Activated T-helper 9 cell treated with anti-CD3 and anti-CD28 coated beads, Interleukin-2, amount 50 U/mL, for 16 hours (primary cell): ENCODE measurements around the gene AGFG2.
"Not testable (repeated sequence)": the region's sequence is repeated elsewhere in the genome, so short reads cannot be mapped to it uniquely, and the experiment has no call there.

ENCODE experiments used
- DNase-seq: peaks from one replicate; pipeline ENCODE4 v3.0.0-alpha.2; 2020; ENCODE audit warnings: low read depth

Gene AGFG2, protein sequence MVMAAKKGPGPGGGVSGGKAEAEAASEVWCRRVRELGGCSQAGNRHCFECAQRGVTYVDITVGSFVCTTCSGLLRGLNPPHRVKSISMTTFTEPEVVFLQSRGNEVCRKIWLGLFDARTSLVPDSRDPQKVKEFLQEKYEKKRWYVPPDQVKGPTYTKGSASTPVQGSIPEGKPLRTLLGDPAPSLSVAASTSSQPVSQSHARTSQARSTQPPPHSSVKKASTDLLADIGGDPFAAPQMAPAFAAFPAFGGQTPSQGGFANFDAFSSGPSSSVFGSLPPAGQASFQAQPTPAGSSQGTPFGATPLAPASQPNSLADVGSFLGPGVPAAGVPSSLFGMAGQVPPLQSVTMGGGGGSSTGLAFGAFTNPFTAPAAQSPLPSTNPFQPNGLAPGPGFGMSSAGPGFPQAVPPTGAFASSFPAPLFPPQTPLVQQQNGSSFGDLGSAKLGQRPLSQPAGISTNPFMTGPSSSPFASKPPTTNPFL

DNA sequence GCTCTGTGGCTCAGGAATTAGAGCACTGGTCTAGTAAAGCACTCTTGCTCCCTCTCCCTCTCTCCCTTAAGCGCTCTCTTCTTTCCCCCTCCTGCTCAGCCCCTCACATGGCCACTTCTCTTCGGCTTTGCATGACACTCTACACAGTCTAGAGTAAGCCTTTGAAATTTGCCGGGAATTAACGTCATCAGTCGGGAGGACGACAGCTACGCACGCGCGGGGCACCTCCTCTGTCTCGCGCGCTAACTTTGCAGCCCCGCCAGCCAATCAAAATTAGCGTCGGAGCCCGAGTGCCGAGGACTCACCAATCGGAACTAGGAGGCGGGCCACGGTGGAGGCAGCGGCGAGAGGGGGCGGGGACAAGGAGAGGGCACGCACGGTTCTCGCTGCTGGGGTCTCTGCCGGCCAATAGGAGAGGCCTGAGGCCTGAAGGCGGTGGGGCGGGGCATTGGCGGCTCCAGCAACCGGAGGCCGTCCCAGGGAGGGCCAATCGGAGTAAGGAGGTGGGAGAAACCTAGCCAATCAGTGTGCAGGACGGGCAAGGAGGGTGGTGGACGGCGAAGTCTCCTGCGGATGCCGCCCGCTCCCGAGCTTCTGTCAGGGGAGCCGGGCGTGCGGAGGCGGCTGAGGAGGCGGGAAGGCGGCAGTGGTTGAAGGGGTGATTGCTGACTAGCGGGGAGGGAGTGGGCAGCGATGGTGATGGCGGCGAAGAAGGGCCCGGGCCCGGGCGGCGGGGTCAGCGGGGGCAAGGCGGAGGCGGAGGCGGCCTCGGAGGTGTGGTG, at the start of gene AGFG2:
Gene AGFG2 (plus strand): TSS at position 550 of the 782 bp plus-strand sequence. CDS start 144 bp downstream, at position 694.
- peak; percentile 100 for DNase-seq

DNA sequence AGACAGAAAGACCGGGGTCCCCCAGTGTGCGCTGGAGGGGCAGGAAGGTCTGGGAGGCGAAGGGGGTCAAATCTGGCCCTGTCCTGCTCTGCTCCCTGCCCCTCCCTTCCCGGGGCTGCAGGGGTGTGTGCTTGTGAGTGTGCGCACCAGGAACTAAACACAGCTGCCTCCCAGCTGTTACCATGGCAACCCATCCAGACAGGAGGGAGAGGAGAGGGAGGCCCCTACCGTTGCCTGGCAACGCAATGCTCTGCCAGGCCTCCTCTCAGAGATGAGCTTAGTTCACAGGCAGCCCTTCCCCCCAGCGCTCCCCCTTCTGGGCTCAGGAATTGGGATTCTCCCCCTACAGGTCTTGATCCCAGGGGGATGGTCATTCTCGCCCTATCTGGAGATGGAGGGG, 49.2 kb upstream of the AGFG2 start:
- no peak for DNase-seq

DNA sequence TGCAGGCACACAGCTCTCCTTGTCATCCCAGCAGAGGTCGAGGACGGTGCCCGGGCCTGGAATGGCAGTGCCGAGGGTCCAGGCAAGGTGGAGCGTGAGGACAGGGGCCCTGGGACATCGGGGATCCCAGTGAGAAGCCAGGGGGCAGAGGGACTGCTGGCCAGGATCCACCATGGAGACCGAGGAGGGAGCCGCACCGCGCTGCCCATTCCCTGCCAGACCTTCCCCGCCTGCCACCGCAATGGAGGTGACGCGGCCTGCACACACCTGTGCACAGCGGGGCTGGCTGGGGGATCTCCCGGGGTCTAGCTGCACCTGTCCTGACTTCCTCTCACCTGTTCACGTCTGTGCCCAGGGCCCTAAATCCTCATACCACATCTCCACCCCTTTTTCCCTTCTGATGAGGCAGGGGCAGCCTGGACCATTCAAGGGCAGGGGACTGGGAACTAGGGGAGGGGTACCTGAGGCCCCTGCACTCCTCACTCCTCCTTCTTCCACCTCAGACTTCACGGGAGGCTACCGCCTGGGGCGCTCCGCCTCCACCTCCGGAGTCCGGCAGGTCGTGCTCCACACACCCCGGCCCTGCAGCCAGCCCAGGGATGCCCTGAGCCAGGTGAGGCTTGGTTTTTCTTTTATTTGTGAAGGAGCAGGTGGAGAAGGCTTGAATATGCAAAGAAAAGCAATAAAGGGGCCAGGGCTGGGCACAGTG, 48.4 kb upstream of the AGFG2 start:
- no peak for DNase-seq

DNA sequence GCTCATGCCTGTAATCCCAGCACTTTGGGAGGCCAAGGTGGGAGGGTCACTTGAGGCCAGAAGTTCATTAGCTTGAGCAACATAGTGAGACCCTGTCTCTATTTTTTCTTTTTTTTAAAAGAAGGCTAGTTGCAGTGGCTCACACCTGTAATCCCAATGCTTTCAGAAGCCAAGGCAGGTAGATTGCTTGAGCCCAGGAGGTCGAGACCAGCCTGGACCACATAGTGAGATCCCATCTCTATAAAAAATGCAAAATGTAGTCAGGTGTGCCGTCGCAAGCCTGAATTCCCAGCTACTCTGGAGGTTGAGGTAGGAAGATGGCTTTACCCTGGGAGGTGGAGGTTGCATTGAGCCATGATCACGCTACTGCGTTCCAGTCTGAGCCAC, 47.8 kb upstream of the AGFG2 start:
- DNase-seq: no peak

- DNase-seq: no peak
Observed at GRCh38 chr7:100492738-100493475, 46.1 kb upstream of the AGFG2 start.

DNA sequence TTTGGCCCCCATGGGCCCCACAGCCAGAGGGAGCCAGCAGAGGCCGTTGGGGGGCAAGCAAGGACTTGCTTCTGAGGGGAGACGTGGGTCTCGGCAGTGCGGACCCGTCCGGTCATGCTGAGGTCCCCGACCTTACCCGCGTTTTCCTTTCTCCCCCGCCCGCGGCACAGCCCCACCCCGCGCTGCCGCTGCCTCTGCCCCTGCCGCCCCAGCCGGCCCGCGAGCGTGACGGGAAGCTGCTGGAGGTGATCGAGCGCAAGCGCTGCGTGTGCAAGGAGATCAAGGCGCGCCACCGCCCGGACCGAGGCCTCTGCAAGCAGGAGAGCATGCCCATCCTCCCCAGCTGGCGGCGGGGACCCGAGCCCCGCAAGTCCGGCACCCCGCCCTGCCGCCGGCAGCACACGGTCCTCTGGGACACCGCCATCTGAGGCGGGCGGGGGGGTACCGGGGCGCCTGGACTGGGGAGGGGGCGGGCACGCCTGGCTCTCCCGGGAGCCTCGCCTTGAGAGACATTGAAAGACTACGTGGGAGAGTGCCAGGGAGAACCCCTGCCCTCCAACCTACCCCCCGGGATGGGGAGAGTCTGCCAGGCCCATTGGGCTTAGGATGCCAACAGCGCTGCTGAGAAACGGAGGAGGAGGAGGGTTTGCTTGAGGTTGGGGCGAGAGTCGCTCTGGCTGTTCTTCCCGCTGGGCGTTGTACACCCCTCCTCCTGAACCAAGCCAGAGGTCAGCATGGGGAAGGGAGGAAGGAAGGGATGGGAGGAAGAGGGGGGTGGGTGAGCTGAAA, 45.3 kb upstream of the AGFG2 start:
- DNase-seq: peak; percentile 38

- no peak for DNase-seq
Observed at GRCh38 chr7:100496509-100496908, 42.5 kb upstream of the AGFG2 start.

- DNase-seq: not testable (repeated sequence)
Observed at GRCh38 chr7:100500743-100501142, 38.3 kb upstream of the AGFG2 start.

- not testable (repeated sequence) for DNase-seq
Observed at GRCh38 chr7:100504031-100504430, 35.0 kb upstream of the AGFG2 start.

DNA sequence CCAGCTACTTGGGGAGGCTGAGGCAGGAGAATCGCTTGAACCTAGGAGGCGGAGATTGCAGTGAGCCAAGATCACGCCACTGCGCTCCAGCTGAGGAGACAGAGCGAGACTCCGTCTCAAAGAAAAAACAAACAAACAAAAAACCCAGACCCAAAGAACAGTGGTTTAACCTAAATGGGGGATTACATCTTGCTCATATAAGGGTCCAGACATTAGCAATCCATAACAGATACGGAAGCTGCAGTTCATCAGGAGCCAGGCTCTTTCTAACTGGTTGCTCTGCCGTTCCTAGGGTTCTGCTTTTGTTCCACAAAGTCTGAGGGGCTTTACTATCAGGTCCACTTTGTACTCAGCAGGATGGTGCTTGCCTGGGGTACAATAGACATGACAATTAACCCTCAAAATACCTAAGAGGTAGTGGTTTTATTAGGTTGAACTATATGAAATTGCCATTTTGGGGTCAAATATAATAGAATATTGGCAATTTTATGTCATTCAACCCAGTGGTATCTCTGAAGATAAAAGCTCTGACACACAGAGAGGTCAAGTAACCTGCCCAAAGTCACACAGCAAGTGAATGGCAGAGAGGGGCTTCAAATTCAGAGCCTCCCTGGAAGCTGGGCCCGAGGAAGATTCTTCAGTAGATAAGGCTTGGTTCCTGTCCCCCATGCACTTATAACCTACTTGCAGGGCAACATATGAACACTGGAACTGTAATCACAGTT, 34.0 kb upstream of the AGFG2 start:
- no peak for DNase-seq

DNA sequence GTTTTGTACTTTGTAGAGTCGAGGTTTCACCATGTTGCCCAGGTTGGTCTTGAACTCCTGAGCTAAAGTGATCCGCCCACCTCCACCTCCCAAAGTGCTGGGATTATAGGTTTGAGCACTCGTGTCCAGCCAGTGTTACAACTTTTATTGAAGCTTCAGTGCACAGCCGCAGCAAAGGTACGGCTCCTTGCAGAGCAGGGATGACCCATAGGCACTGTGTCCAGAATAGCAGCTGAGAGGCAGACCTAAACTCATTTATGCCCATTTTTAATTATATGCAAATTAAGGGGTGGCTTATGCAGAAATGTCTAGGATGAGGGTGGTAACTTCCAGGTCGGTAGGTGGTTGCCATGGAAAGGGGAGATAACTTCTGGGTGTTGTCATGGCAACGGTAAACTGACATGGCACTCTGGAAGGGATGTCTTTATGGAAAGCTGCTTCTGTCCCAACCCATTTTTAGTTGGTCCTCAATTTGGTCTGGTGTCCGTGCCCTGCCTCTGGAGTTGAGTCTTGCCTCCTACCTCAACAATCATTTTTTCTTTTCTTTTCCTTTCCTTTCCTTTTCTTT, 32.6 kb upstream of the AGFG2 start:
- DNase-seq: no peak

DNA sequence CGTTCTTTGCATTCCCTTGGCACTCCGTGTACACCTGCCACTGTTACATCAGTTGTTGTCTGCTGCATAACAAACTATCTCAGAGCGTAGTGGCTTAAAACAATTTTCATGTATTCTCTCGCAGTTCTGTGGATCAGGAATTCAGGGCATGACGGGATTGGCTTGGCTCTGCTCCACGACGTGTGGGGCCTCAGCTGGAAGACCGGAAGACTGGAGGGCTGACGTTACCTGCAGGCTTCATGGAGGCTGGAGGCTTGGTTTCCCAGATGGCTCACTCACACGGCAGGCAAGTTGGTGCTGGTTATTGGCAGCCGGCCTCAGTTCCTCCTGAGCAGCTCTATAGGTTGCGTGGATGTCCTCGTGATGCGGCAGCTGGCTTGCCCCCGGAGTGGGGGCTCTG, 29.8 kb upstream of the AGFG2 start:
- DNase-seq: no peak

DNA sequence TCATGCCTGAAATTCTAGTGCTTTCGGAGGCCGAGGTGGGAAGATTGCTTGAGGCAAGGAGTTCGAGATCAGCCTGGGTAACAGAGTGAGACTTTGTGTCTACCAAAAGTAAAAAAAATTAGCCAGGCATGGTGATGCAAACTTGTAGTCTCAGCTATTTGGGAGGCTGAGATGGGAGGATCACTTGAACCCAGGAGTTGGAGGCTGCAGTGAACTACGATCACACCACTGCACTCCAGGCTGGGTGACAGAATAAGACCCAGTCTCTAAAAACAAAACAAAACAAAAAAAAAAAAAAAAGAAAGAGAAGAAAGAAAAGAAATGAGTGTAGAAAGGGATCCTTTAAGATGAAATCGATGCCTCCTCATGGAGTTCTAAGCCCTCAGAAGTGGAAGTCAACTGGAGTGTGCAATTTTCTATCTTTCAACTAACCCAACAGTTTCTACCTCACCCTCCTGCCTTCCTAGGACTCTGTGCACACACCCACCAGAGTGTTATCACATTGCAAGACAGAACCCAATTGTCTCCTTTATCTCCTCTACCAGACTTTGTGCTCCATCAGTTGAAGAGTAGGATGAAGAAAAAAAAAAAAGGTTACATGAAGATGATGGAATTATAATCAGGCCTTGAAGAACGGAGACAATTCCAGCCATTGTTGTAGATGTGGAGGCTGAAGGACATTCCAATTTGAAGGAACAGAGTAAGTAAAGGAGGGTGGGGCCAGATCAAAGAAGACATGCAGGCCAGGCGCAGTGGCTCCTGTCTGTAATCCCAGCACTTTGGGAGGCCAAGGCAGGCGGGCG, 28.4 kb upstream of the AGFG2 start:
- DNase-seq: no peak

GRCh38 chr7:100513212-100513810, 25.7 kb upstream of the AGFG2 start:
- DNase-seq: no peak

GRCh38 chr7:100515072-100515532, 23.9 kb upstream of the AGFG2 start:
- no peak for DNase-seq

- no peak for DNase-seq
Observed at GRCh38 chr7:100516135-100516812, 22.7 kb upstream of the AGFG2 start.

GRCh38 chr7:100517305-100517704, 21.7 kb upstream of the AGFG2 start:
- DNase-seq: no peak

DNA sequence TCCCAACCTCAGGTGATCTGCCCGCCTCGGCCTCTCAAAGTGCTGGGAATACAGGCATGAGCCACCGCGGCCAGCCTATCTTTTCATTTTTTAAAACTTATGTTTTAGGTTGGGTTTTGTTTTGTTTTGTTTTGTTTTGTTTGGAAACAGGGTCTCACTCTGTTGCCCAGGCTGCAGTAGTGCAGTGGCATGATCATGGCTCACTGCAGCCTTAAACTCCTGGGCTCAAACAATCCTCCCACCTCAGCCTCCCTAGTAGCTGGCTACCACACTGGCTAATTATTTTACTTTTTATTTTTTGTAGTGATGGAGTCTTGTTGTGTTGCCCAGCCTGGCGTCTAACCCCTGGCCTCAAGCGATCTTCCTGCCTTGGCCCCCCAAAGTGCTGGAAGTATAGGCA, 19.4 kb upstream of the AGFG2 start:
- no peak for DNase-seq
